Type B pancreatic cell (in vitro differentiated cells): Measurements from ENCODE around the gene ABCA9. TPM values are rescaled to one million over a fixed set of nuclear protein-coding genes. Genes with fewer than 3 reads are reported as not detected.

Experiments used
- DNase-seq: peaks from one replicate; pipeline ENCODE4 v3.0.0; 2021; ENCODE audit warnings: mixed read lengths; ENCODE audit not compliant: unreplicated experiment; ENCODE audit errors: extremely low spot score
- H3K27ac Mint-ChIP-seq: 2 replicates; pipeline ENCODE4 v1.8.0; 2021; ENCODE audit warnings: mild to moderate bottlenecking, mixed read lengths
- H3K27me3 Mint-ChIP-seq: 2 replicates; pipeline ENCODE4 v1.8.0; 2021; ENCODE audit warnings: mixed read lengths
- H3K36me3 Mint-ChIP-seq: 2 replicates; pipeline ENCODE4 v1.8.0; 2021; ENCODE audit warnings: mixed read lengths
- H3K4me1 Mint-ChIP-seq: one replicate; pipeline ENCODE4 v1.8.0; 2021; ENCODE audit warnings: mixed read lengths; ENCODE audit not compliant: unreplicated experiment
- H3K4me3 Mint-ChIP-seq: 2 replicates; pipeline ENCODE4 v1.8.0; 2021; ENCODE audit warnings: mild to moderate bottlenecking, mixed read lengths
- H3K9me3 Mint-ChIP-seq: 2 replicates; pipeline ENCODE4 v1.8.0; 2021; ENCODE audit warnings: mixed read lengths
- CTCF ChIP-seq: fragments of 200-600 bp; sonication (generic); conservative IDR thresholded peaks from 2 replicates; pipeline ENCODE4 v1.5.0; 2021; ENCODE audit warnings: antibody characterized with exemption, mild to moderate bottlenecking
- total RNA-seq: library from RNA; stranded (reverse); gene quantifications from 2 replicates; pipeline ENCODE4 v1.2.1, GENCODE V29; 2021; ENCODE audit warnings: low replicate concordance

ABCA9 gene
- total RNA-seq, 1 donor from 2014 or later: 5.0 TPM

DNA sequence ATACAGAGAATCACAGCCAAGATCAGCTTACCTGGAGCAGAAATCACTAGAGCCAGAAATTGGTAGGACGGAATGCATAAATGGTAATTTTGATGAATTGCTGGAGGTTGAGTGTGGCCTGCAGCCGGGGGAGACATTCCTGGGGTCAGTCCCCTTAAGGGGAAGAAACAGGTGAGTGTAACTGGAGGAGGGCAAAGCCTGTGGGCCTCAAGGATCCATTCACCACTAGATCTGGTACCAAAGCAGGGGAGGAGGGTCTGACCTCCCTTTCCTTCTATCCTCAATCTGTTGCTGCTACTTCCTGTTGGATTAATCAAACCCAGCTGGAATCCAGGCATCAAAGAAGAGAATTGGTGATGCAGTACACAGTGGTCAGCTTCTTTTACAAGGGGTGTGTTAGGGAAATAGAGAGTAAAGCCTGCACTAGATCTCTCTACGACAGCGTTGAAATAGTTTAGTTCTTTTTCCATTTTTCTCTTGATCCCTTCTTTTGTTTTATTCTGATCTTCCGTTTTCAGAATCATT is 8.6 kb upstream of the ABCA9 start:
- Mint-ChIP-seq H3K27ac (peak overlapping the region; percentile 26), H3K36me3 (peaks cover 10% of the 10 kb centered on the region), H3K27me3 (no peaks in the 10 kb centered on the region), H3K9me3 (peaks cover 5% of the 10 kb centered on the region), H3K4me3 (peak overlapping the region; percentile 30), H3K4me1 (peaks cover 7% of the 10 kb centered on the region)
- DNase-seq: no peak
- TF ChIP-seq CTCF: no peak

DNA sequence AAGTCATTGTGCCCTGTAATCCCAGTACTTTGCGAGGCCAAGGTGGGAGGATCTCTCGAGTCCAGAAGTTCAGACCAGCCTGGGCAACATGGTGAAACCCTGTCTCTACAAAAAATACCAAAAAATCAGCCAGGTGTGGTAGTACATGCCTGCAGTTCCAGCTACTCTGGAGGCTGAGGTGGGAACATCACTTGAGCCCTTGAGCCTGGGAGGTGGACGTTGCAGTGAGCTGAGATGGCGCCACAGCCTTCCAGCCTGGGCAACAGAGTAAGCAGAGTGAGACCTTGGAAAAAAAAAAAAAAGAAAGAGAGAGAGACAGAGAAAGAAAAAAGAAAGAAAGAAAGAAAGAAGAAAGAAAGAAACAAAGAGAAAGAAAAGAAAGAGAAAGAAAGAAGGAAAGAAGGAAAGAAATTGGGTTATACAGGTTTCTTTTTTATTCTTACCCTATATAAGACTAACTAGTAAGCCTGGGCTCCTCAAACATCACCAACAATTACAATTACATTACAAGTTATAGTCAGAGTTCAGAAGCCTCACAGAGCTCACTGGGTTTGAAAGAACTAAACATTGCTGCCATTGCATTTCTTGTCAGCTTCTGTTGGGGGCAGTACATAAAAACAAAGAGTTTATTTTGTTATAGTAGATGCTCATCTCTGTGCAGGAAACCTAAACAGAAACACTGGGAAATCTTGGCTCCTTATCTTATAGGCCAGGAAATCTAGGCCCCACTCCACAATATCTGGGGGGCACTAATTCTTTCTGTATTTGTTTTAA is 6.7 kb upstream of the ABCA9 start:
- no peak for DNase-seq
- Mint-ChIP-seq H3K4me3 (no peak overlapping the region), H3K36me3 (peaks cover 10% of the 10 kb centered on the region), H3K27me3 (no peaks in the 10 kb centered on the region), H3K4me1 (peaks cover 7% of the 10 kb centered on the region), H3K9me3 (peaks cover 5% of the 10 kb centered on the region), H3K27ac (no peak overlapping the region)
- peak; percentile 28 for TF ChIP-seq CTCF

- H3K4me3 Mint-ChIP-seq: no peak overlapping the region
- no peaks in the 10 kb centered on the region for H3K27me3 Mint-ChIP-seq
Observed at GRCh38 chr17:69066482-69066881, 5.8 kb upstream of the ABCA9 start.

GRCh38 chr17:69065113-69065512 is 4.4 kb upstream of the ABCA9 start:
- Mint-ChIP-seq H3K27ac (no peak overlapping the region), H3K4me1 (peaks cover 24% of the 10 kb centered on the region), H3K9me3 (no peaks in the 10 kb centered on the region), H3K4me3 (no peak overlapping the region), H3K36me3 (peaks cover 10% of the 10 kb centered on the region), H3K27me3 (no peaks in the 10 kb centered on the region)
- DNase-seq: no peak
- TF ChIP-seq CTCF: no peak

More at GRCh38 chr17:69066482-69066881, 5.8 kb upstream of the ABCA9 start:
- Mint-ChIP-seq H3K4me1 (peaks cover 11% of the 10 kb centered on the region), H3K9me3 (no peaks in the 10 kb centered on the region), H3K36me3 (peaks cover 10% of the 10 kb centered on the region), H3K27ac (no peak overlapping the region)
- DNase-seq: no peak
- TF ChIP-seq CTCF: no peak

GRCh38 chr17:69064476-69064875 is 3.7 kb upstream of the ABCA9 start:
- Mint-ChIP-seq H3K4me1 (peaks cover 22% of the 10 kb centered on the region), H3K27ac (no peak overlapping the region), H3K4me3 (no peak overlapping the region), H3K36me3 (peaks cover 10% of the 10 kb centered on the region), H3K27me3 (no peaks in the 10 kb centered on the region), H3K9me3 (no peaks in the 10 kb centered on the region)
- no peak for DNase-seq
- TF ChIP-seq CTCF: no peak
